Lower lobe of right lung (tissue), 2 donors: ENCODE results near the gene PDRG1. TPM values are rescaled to one million over a fixed set of nuclear protein-coding genes. Genes with fewer than 3 reads are reported as not detected.

ENCODE experiments used
- ATAC-seq, 2 donors: fragments of 200-7000 bp; cut with Tn5 transposase; one replicate each; pipeline ENCODE4 v1.9.1; 2020 to 2022; ENCODE audit warnings: mild to moderate bottlenecking in 2 of 2, moderate library complexity in 2 of 2
- DNase-seq: peaks from one replicate; pipeline ENCODE4 v3.0.0-alpha.2; 2020
- H3K27ac ChIP-seq: fragments of 200-600 bp; one replicate; pipeline ENCODE4 v1.8.0; 2022
- H3K27me3 ChIP-seq: fragments of 200-600 bp; one replicate; pipeline ENCODE4 v1.8.0; 2022; ENCODE audit warnings: low read depth
- H3K36me3 ChIP-seq: fragments of 200-600 bp; one replicate; pipeline ENCODE4 v1.8.0; 2022; ENCODE audit warnings: mild to moderate bottlenecking
- H3K4me1 ChIP-seq: fragments of 200-600 bp; one replicate; pipeline ENCODE4 v1.8.0; 2022
- H3K4me3 ChIP-seq: fragments of 200-600 bp; one replicate; pipeline ENCODE4 v1.8.0; 2022; ENCODE audit warnings: mild to moderate bottlenecking
- H3K9me3 ChIP-seq: fragments of 200-600 bp; one replicate; pipeline ENCODE4 v1.8.0; 2022
- intact Hi-C: fragments of 100-400 bp; cut with DNase I; formaldehyde crosslinking; loops from one replicate; pipeline ENCODE4 v1.11.0; 2022
- total RNA-seq: library from RNA; stranded (reverse); fragmentation: NEBNext Ultra II Directional; extraction: Animal tissue kit (Norgen Biotek cat#: 25700); gene quantifications from one replicate; pipeline ENCODE4 v1.2.1, GENCODE V29; 2021
- TF ChIP-seq, protein P1 (sequence below): fragments of 200-600 bp; IDR thresholded peaks from one replicate; pipeline ENCODE4 v1.8.0; 2022; ENCODE audit warnings: antibody characterized with exemption, mild to moderate bottlenecking
- donor health status: DM: no; HTN: yes; CAD: no; lungs with severe emphysema.

Gene PDRG1
- total RNA-seq, 1 donor from 2014 or later, result 9.4 TPM

DNA sequence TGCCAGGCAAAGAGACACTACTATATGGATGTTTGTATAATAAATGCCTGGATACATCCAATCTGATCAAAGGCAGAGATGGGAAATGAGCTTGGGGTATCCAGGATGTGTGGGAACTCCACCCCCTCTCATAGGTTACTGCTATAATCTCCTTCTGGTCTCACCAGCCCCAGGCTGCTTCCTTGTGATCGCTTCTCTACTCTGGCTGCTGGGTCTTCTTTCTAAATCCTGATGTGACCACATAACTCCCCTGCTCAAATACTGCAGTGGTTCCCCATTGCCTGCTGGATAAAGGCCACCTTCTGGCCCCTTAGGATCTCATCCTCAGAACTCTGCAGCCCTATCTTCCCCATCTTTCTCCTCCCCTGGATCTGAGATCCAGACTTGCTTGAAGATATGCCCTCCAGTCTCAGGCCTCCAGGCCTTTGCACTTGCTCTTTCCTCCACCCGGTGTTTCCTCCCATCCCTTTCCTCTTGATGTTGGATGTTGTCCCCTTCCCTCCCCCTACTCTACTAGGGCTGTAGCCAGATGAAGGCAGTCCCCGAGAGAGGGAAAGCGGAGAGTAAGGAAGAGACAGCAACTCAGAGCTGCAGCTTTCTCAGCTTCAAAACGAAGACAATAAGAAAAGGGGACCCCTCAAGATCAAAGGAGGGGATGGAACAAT is 15.3 kb upstream of the PDRG1 start:
- H3K9me3 ChIP-seq, result no peaks in the 10 kb centered on the region
- no peak overlapping the region for H3K27ac ChIP-seq
- no peaks in the 10 kb centered on the region for H3K4me1 ChIP-seq
- H3K36me3 ChIP-seq, result no peaks in the 10 kb centered on the region
- DNase-seq (no peak), ATAC-seq (no peak)
- intact Hi-C loops, result no loop called here
- H3K27me3 ChIP-seq, result peaks cover 48% of the 10 kb centered on the region
- H3K4me3 ChIP-seq, result no peak overlapping the region
- TF ChIP-seq, protein P1, sequence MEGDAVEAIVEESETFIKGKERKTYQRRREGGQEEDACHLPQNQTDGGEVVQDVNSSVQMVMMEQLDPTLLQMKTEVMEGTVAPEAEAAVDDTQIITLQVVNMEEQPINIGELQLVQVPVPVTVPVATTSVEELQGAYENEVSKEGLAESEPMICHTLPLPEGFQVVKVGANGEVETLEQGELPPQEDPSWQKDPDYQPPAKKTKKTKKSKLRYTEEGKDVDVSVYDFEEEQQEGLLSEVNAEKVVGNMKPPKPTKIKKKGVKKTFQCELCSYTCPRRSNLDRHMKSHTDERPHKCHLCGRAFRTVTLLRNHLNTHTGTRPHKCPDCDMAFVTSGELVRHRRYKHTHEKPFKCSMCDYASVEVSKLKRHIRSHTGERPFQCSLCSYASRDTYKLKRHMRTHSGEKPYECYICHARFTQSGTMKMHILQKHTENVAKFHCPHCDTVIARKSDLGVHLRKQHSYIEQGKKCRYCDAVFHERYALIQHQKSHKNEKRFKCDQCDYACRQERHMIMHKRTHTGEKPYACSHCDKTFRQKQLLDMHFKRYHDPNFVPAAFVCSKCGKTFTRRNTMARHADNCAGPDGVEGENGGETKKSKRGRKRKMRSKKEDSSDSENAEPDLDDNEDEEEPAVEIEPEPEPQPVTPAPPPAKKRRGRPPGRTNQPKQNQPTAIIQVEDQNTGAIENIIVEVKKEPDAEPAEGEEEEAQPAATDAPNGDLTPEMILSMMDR, result no peak

GRCh38 chr20:31963889-31964288 is 12.0 kb upstream of the PDRG1 start:
- Histone ChIP-seq H3K4me3 (no peak overlapping the region), H3K27ac (no peak overlapping the region), H3K9me3 (no peaks in the 10 kb centered on the region), H3K36me3 (no peaks in the 10 kb centered on the region), H3K27me3 (peaks cover 43% of the 10 kb centered on the region), H3K4me1 (no peaks in the 10 kb centered on the region)
- intact Hi-C loops, result no loop called here
- no peak for DNase-seq
- TF ChIP-seq, protein P1, result no peak
- no peak for ATAC-seq

DNA sequence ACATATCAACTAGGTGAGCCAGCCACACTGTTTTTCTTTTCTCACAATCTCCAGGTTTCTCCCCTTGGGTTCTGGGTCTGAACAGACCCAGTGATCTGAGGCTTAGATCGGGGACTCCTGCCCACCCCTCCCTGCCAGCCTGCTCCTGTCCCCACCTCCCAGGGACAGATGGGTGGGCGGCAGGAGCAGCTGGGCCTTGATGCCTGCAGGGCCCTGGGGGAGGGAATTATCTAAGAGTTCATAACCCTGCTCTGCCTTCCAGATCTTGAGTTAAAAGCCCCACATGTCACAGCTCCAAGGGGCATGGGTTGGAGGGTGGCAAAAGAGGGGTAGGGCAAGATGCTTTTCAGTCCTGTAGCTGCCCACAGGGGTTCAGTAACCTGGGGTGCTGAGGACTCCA is 10.9 kb upstream of the PDRG1 start:
- H3K27ac ChIP-seq, result no peak overlapping the region
- H3K36me3 ChIP-seq, result no peaks in the 10 kb centered on the region
- TF ChIP-seq, protein P1, result no peak
- no peak for ATAC-seq
- no peaks in the 10 kb centered on the region for H3K9me3 ChIP-seq
- no peak for DNase-seq
- no peaks in the 10 kb centered on the region for H3K4me1 ChIP-seq
- intact Hi-C loops, result no loop called here
- H3K27me3 ChIP-seq, result peaks cover 33% of the 10 kb centered on the region
- H3K4me3 ChIP-seq, result no peak overlapping the region

DNA sequence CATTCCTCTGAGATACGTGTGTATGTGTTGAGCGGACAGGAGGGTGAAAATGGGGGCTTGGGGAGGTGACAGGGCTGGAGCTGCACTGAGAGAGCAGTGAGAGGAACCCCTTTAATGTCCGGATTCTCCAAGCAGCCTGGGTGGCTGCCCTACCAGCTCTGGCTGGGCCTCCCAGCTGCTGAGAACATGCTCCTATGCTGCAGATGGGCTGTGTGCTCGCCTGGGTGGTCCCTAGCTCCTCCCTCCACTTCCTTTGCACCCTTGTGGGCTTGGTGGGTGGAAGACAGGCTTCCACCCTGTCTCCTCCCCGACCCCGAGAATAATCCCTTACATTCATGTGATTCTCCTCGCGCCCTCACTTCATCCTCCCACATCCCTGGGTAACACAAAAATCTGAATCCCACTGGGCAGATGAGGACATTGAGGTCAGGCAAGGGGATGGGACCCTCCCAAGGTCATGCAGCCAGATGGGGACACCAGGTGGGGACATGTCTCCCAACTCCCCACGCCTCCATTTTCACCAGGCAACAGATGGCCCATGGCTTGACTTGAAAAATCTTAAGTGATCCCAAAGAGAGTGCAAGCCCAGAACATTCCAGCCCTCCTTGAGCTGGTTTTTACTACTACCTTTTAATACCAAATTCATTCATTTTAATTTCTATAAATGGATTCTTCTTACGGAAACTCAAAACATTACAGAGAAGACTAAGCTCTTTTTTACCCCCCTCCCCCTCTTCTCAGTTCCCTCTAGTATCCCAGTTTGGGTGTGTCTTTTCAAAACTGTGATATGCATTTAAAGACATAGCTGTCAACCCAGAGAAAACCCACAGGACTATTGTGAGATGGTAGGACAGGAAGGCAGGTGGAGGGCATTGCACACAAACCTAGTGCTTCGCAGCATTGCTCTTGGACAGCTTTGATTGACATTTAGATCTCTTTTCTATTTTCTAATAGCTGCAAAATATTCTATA is 5.0 kb upstream of the PDRG1 start:
- no peaks in the 10 kb centered on the region for H3K4me1 ChIP-seq
- intact Hi-C loops, result no loop called here
- ATAC-seq, result no peak
- DNase-seq, result no peak
- TF ChIP-seq, protein P1, result no peak
- no peaks in the 10 kb centered on the region for H3K9me3 ChIP-seq
- no peak overlapping the region for H3K27ac ChIP-seq
- no peaks in the 10 kb centered on the region for H3K36me3 ChIP-seq
- H3K4me3 ChIP-seq, result no peak overlapping the region
- H3K27me3 ChIP-seq, result peaks cover 5% of the 10 kb centered on the region

GRCh38 chr20:31954500-31954899 is 2.7 kb upstream of the PDRG1 start:
- H3K36me3 ChIP-seq, result peaks cover 4% of the 10 kb centered on the region
- DNase-seq, result no peak
- H3K4me1 ChIP-seq, result peaks cover 16% of the 10 kb centered on the region
- no peak for ATAC-seq
- H3K27me3 ChIP-seq, result peaks cover 5% of the 10 kb centered on the region
- H3K27ac ChIP-seq, result no peak overlapping the region
- no peaks in the 10 kb centered on the region for H3K9me3 ChIP-seq
- intact Hi-C loops, result loop anchor here (5.0 kb wide), 1 partner anchor 102 kb away; no protein-coding TSS in a partner anchor
- no peak overlapping the region for H3K4me3 ChIP-seq
- TF ChIP-seq, protein P1, result no peak
